ENCODE results near the gene FARP2. TPM values are rescaled to one million over a fixed set of nuclear protein-coding genes. Genes with fewer than 3 reads are reported as not detected.

FARP2 gene
- total and polyA plus RNA-seq, 2 donors (not counting 1 experiment from before 2014, with no cell fraction given), result 28.2 to 41.0 TPM

DNA sequence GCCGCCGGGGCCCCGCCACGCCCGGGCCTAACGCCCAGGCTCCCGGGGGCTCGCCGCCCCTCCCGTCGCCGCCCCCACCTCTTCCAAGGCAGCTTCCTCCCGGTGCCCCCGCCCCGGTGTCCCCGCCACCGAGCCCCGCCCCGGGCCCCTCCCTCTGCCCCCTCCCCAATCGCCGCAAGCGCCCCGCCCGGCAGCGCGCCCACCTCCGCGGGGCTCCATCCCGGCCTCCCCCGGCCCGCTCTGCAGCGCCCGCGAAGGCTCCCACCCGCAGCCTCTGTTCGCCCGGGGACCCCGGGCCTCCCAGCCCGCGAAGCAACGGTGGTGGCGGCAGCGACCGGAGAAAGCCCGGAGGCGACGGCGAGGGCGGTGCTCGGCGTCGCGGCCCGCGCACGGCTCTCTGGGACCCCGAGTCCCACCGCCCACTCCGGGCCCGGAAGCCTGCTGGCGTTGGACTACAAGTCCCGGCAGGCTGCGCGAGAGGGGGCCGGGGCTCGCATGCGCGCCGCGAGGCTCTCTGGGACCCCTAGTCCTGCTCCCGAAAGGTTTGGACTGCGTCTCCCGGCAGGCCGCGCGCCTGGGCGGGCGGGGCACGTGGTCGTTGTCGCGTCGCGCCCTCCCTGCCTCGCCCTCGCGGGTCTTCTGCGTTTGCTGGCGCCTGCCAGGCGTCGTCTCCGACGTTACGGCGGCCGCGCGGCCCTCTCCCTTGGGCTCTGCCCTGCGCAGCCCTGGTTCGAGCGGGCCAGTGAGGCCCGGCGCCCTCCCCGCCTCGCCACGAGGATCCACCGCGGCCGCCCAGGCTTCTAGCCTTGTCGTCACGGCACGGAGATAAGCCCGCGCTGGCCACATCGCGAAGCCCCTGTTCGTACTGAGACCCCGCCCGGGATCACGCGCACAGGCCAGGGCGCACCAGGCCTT is 152.4 kb downstream of the FARP2 start, which contains the start of gene STK25:
STK25 (minus strand) TSS at position 345 of the 915 bp plus-strand sequence. CDS start 549 bp downstream, outside the sequence.
- H3K36me3 ChIP-seq (ENCODE audit: control insufficient read depth, insufficient read depth, low read length), result no peaks in the 10 kb centered on the region
- peak within 1 kb of the TSS; percentile 23 for H2AFZ ChIP-seq (ENCODE audit: low read length)
- H4K20me1 ChIP-seq (ENCODE audit: control insufficient read depth, extremely low read depth, insufficient read depth, low read length), result no peaks in the 10 kb centered on the region
- H3K4me3 ChIP-seq (replicated peaks in 1 of 4; ENCODE audit: control extremely low read depth in 1 of 4, insufficient read depth in 1 of 4, low read depth in 3 of 4, low read length in 4 of 4), result peak within 1 kb of the TSS; percentile 66 to 82 (median 73)
- H3K4me1 ChIP-seq (ENCODE audit: control insufficient read depth, extremely low read depth, insufficient read depth, low read length), result peaks cover 4% of the 10 kb centered on the region
- TF ChIP-seq EZH2 (IDR thresholded peaks at IDR 0.05; ENCODE audit: low read length, missing control alignments), result no peak
- TF ChIP-seq, protein P1, sequence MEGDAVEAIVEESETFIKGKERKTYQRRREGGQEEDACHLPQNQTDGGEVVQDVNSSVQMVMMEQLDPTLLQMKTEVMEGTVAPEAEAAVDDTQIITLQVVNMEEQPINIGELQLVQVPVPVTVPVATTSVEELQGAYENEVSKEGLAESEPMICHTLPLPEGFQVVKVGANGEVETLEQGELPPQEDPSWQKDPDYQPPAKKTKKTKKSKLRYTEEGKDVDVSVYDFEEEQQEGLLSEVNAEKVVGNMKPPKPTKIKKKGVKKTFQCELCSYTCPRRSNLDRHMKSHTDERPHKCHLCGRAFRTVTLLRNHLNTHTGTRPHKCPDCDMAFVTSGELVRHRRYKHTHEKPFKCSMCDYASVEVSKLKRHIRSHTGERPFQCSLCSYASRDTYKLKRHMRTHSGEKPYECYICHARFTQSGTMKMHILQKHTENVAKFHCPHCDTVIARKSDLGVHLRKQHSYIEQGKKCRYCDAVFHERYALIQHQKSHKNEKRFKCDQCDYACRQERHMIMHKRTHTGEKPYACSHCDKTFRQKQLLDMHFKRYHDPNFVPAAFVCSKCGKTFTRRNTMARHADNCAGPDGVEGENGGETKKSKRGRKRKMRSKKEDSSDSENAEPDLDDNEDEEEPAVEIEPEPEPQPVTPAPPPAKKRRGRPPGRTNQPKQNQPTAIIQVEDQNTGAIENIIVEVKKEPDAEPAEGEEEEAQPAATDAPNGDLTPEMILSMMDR (conservative IDR thresholded peaks at IDR 0.05 in 1 of 2, IDR thresholded peaks at IDR 0.05 in 1 of 2; ENCODE audit: low read depth in 1 of 2, low read length in 2 of 2), result no peak
- H3K27ac ChIP-seq (ENCODE audit: insufficient read depth, low read length), result peak within 1 kb of the TSS; percentile 77
- H3K9me3 ChIP-seq (ENCODE audit: control insufficient read depth, insufficient read depth, low read depth, low read length), result no peaks in the 10 kb centered on the region
- peak; percentile 98 for DNase-seq (ENCODE audit: low read depth in 2 of 2)
- peak within 1 kb of the TSS; percentile 75 for H3K9ac ChIP-seq (ENCODE audit: insufficient read depth, low read length)
- peak within 1 kb of the TSS; percentile 83 for H3K4me2 ChIP-seq (ENCODE audit: extremely low read depth, insufficient read depth, low read length)
- H3K27me3 ChIP-seq (ENCODE audit: control insufficient read depth, insufficient read depth, low read length), result no peaks in the 10 kb centered on the region
- H3K79me2 ChIP-seq (ENCODE audit: control insufficient read depth, insufficient read depth, low read length), result peaks cover 44% of the 10 kb centered on the region

DNA sequence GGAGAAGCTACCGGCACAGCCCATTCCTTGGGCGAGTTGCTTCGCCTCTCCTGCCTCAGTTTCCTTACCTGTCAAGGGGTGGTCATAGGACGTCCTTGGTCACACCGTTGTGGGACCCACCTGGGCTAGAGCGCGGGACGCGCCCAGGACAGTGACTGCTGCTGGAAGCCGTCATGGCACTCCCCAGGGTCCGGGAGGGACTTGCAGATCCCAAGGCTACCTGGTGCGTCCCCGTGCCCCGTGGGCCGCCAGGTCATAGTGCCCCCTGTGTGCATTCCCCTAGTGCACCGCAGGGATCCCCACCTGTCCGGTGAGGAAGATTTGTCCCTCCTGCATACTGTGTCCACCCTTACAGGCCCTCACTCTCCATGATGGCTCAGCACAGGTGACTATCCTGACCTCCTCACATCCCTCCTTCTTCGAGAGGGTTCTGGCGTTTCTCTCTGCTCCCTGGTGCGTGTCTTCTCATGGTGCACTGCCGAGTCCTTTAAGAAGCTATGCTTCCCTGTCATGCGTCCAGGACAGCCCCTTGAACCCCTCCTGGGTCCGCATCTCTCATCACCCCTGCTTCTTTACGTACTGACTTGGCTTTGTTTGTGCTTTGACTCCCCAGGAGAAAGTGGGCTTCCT is 153.2 kb downstream of the FARP2 start:
- no peaks in the 10 kb centered on the region for H3K9me3 ChIP-seq (ENCODE audit: control insufficient read depth, insufficient read depth, low read depth, low read length)
- peak overlapping the region; percentile 83 for H3K4me2 ChIP-seq (ENCODE audit: extremely low read depth, insufficient read depth, low read length)
- peak overlapping the region; percentile 23 for H2AFZ ChIP-seq (ENCODE audit: low read length)
- H3K27me3 ChIP-seq (ENCODE audit: control insufficient read depth, insufficient read depth, low read length), result no peaks in the 10 kb centered on the region
- TF ChIP-seq, protein P1 (conservative IDR thresholded peaks at IDR 0.05 in 1 of 2, IDR thresholded peaks at IDR 0.05 in 1 of 2; ENCODE audit: low read depth in 1 of 2, low read length in 2 of 2), result no peak
- peaks cover 37% of the 10 kb centered on the region for H3K79me2 ChIP-seq (ENCODE audit: control insufficient read depth, insufficient read depth, low read length)
- no peaks in the 10 kb centered on the region for H4K20me1 ChIP-seq (ENCODE audit: control insufficient read depth, extremely low read depth, insufficient read depth, low read length)
- H3K9ac ChIP-seq (ENCODE audit: insufficient read depth, low read length), result peak overlapping the region; percentile 75
- H3K27ac ChIP-seq (ENCODE audit: insufficient read depth, low read length), result peak overlapping the region; percentile 77
- peak overlapping the region; percentile 39 to 82 (median 59) for H3K4me3 ChIP-seq (replicated peaks in 1 of 4; ENCODE audit: control extremely low read depth in 1 of 4, insufficient read depth in 1 of 4, low read depth in 3 of 4, low read length in 4 of 4)
- H3K4me1 ChIP-seq (ENCODE audit: control insufficient read depth, extremely low read depth, insufficient read depth, low read length), result peaks cover 4% of the 10 kb centered on the region
- H3K36me3 ChIP-seq (ENCODE audit: control insufficient read depth, insufficient read depth, low read length), result no peaks in the 10 kb centered on the region
- DNase-seq (ENCODE audit: low read depth in 2 of 2), result no peak

DNA sequence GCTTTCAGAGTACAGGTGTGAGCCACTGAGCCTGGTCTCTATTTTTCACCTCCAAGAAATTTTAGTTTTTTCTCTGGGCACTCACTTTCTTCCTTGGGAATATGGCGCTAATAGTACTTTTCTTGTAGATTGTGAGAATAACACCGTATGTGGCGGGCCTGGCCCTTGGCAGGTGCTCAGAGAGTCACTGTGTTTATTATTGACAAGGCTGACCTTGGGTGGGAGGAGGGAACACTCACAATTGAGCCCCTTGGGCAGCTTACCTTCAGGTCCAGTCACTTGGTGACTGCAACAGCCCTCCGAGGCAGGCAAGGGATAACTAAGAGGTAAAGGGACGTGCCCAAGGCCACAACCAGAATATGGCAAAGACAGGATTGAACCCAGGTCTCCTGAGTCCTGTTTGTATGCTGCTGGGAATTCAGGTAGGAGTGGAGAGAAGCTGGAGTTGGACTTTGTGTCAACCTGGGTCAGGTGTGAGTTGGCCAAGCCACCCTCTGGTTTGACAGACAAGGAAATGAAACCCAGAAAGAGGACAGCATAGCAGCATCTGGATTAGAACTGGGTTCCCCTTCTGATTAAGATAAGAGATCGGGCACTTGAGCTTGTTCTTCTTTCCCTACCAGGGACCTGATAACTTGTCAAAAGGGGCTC is 155.1 kb downstream of the FARP2 start:
- Histone ChIP-seq H3K9ac (ENCODE audit: insufficient read depth, low read length) (no peak overlapping the region), H3K4me2 (ENCODE audit: extremely low read depth, insufficient read depth, low read length) (no peak overlapping the region), H2AFZ (ENCODE audit: low read length) (no peak overlapping the region), H3K79me2 (ENCODE audit: control insufficient read depth, insufficient read depth, low read length) (peaks cover 18% of the 10 kb centered on the region), H3K4me1 (ENCODE audit: control insufficient read depth, extremely low read depth, insufficient read depth, low read length) (peaks cover 4% of the 10 kb centered on the region), H3K4me3 (replicated peaks in 1 of 4; ENCODE audit: control extremely low read depth in 1 of 4, insufficient read depth in 1 of 4, low read depth in 3 of 4, low read length in 4 of 4) (no peak overlapping the region), H3K36me3 (ENCODE audit: control insufficient read depth, insufficient read depth, low read length) (no peaks in the 10 kb centered on the region), H3K27me3 (ENCODE audit: control insufficient read depth, insufficient read depth, low read length) (no peaks in the 10 kb centered on the region), H3K27ac (ENCODE audit: insufficient read depth, low read length) (no peak overlapping the region), H3K9me3 (ENCODE audit: control insufficient read depth, insufficient read depth, low read depth, low read length) (no peaks in the 10 kb centered on the region), H4K20me1 (ENCODE audit: control insufficient read depth, extremely low read depth, insufficient read depth, low read length) (no peaks in the 10 kb centered on the region)
- TF ChIP-seq, protein P1 (conservative IDR thresholded peaks at IDR 0.05 in 1 of 2, IDR thresholded peaks at IDR 0.05 in 1 of 2; ENCODE audit: low read depth in 1 of 2, low read length in 2 of 2), result no peak
- no peak for TF ChIP-seq EZH2 (IDR thresholded peaks at IDR 0.05; ENCODE audit: low read length, missing control alignments)
- DNase-seq (ENCODE audit: low read depth in 2 of 2), result no peak
